ENCODE results near the gene KCNH1.

KCNH1 gene

DNA sequence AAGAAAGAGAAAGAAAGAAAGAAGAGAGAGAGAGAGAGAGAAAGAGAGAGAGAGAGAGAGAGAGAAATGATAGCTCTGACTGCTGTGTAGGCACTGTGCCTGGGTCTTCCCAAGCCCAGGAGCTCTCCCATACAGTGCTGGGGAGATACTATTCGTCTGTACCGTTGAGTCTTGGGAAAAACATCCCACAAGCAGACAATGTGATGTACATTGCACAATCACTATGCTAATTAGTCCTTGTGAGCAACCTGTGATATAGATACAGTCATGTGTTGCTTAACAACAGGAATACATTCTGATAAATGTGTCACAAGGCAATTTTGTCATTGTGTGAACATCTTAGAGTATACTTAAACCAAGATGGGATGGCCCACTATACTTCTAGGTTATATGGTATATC is 424.2 kb downstream of the KCNH1 start:
- DNase-seq (ENCODE audit: low read depth): no peak
- no peak for TF ChIP-seq CTCF (IDR thresholded peaks at IDR 0.05; ENCODE audit: insufficient read depth, low read depth, low read length, missing control alignments)
- no peak overlapping the region for H3K4me3 ChIP-seq (ENCODE audit: low read depth, low read length)

GRCh38 chr1:210707300-210708240 is 426.4 kb downstream of the KCNH1 start:
- H3K4me3 ChIP-seq (ENCODE audit: low read depth, low read length): no peak overlapping the region
- peak; percentile 15 for DNase-seq (ENCODE audit: low read depth)
- TF ChIP-seq CTCF (IDR thresholded peaks at IDR 0.05; ENCODE audit: insufficient read depth, low read depth, low read length, missing control alignments): no peak

GRCh38 chr1:210706246-210706645 is 427.7 kb downstream of the KCNH1 start:
- no peak for DNase-seq (ENCODE audit: low read depth)
- no peak overlapping the region for H3K4me3 ChIP-seq (ENCODE audit: low read depth, low read length)
- TF ChIP-seq CTCF (IDR thresholded peaks at IDR 0.05; ENCODE audit: insufficient read depth, low read depth, low read length, missing control alignments): no peak

GRCh38 chr1:210705086-210705485 is 428.9 kb downstream of the KCNH1 start:
- H3K4me3 ChIP-seq (ENCODE audit: low read depth, low read length): no peak overlapping the region
- no peak for DNase-seq (ENCODE audit: low read depth)
- no peak for TF ChIP-seq CTCF (IDR thresholded peaks at IDR 0.05; ENCODE audit: insufficient read depth, low read depth, low read length, missing control alignments)

DNA sequence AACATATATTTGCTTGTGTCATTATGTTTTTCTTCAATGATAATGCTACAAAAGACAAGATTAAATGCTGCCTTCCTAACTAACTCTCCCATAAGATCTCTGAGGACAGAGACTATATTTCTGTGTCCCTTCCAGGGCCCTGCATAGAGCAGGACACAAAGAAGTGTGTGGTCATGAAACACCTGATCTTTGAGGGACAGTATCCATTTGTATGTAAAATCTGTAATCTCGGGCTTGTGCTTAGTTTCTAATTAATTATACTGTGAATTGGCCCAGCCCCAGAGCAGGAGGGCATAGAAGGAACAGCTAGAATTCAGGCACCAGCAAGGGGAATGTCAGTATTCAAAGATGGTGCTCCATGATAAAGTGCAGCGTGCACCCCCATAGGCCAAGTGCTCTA is 430.4 kb downstream of the KCNH1 start:
- H3K4me3 ChIP-seq (ENCODE audit: low read depth, low read length): no peak overlapping the region
- DNase-seq (ENCODE audit: low read depth): no peak
- no peak for TF ChIP-seq CTCF (IDR thresholded peaks at IDR 0.05; ENCODE audit: insufficient read depth, low read depth, low read length, missing control alignments)

DNA sequence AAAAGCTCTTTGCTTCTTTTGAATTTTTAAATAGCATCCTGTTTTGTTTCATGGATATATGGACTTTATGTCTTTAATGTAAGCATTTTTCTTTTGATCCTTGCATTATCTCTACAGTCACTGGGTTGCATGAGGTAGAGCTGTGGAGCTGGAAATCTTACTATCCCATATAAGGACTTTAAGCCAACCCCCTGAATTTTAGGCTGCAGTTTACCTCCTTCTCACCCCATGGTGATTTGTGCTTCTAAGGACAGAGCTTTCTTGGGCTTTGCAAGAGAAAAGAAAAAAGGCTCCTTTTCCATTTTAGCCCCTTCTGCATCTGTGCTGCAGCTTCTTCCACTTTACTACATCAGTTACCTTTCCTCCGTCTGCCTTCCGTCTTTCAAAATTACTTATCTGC is 431.4 kb downstream of the KCNH1 start:
- no peak for TF ChIP-seq CTCF (IDR thresholded peaks at IDR 0.05; ENCODE audit: insufficient read depth, low read depth, low read length, missing control alignments)
- no peak for DNase-seq (ENCODE audit: low read depth)

GRCh38 chr1:210700511-210700910 is 433.4 kb downstream of the KCNH1 start:
- no peak for TF ChIP-seq CTCF (IDR thresholded peaks at IDR 0.05; ENCODE audit: insufficient read depth, low read depth, low read length, missing control alignments)
- no peak for DNase-seq (ENCODE audit: low read depth)
- no peak overlapping the region for H3K4me3 ChIP-seq (ENCODE audit: low read depth, low read length)

More for the DNA sequence above, 431.4 kb downstream of the KCNH1 start:
- H3K4me3 ChIP-seq (ENCODE audit: low read depth, low read length): no peak overlapping the region
